ENCODE results near the gene CDK13.
A peak's percentile ranks its signal among the peaks of the same experiment; 100 is the strongest.

The CDK13 gene

DNA sequence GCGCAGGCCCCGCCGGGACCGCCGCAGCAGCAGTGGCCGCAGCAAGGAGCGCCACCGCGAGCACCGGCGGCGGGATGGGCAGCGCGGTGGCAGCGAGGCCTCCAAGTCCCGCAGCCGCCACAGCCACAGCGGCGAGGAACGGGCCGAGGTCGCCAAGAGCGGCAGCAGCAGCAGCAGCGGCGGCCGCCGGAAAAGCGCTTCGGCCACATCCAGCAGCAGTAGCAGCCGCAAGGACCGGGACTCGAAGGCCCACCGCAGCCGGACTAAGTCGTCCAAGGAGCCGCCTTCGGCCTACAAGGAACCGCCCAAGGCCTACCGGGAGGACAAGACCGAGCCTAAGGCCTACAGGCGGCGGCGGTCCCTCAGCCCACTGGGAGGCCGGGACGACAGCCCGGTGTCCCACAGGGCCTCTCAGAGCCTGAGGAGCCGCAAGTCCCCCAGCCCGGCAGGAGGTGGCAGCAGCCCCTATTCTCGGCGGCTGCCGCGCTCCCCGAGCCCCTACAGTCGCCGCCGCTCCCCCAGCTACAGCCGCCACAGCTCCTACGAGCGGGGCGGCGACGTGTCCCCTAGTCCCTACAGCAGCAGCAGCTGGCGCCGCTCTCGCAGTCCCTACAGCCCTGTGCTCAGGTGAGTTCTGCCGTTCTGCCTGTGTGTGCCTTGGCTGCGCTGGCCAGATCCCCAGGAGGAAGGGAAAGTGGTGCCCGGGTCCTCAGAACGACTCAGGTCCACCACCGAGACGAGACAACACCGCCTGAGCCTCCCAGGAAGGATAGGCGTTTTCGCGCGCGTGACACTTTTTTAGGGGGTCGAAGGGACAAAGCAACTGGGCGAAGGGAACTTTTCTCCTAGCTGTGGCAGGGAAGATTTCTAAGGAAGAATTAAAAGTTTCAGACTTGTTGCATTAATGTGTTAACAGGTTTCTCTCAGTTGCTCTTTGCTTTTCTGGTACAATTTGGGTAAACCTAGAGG, 1.5 kb downstream of the CDK13 start (continued):
- peak; percentile 66 for TF ChIP-seq ZEB2 (tag by site-specific recombination; IDR thresholded peaks at IDR 0.05)
- no peak for TF ChIP-seq ZNF701 (tag by site-specific recombination; IDR thresholded peaks at IDR 0.05)
- peak; percentile 45; the same call in 1 of the 2 replicates for TF ChIP-seq ZBTB20 (tag by site-specific recombination; IDR thresholded peaks at IDR 0.05)
- TF ChIP-seq SP2 (tag by site-specific recombination; IDR thresholded peaks at IDR 0.05): peak; percentile 73
- TF ChIP-seq ZNF223 (tag by site-specific recombination; IDR thresholded peaks at IDR 0.05): no peak
- TF ChIP-seq GLIS2 (tag by site-specific recombination; IDR thresholded peaks at IDR 0.05): peak; percentile 57
- TF ChIP-seq, protein P1, sequence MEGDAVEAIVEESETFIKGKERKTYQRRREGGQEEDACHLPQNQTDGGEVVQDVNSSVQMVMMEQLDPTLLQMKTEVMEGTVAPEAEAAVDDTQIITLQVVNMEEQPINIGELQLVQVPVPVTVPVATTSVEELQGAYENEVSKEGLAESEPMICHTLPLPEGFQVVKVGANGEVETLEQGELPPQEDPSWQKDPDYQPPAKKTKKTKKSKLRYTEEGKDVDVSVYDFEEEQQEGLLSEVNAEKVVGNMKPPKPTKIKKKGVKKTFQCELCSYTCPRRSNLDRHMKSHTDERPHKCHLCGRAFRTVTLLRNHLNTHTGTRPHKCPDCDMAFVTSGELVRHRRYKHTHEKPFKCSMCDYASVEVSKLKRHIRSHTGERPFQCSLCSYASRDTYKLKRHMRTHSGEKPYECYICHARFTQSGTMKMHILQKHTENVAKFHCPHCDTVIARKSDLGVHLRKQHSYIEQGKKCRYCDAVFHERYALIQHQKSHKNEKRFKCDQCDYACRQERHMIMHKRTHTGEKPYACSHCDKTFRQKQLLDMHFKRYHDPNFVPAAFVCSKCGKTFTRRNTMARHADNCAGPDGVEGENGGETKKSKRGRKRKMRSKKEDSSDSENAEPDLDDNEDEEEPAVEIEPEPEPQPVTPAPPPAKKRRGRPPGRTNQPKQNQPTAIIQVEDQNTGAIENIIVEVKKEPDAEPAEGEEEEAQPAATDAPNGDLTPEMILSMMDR (tag by site-specific recombination; IDR thresholded peaks at IDR 0.05): peak; percentile 75
- no peak for TF ChIP-seq ZNF132 (tag by site-specific recombination; IDR thresholded peaks at IDR 0.05; ENCODE audit: borderline replicate concordance)
- TF ChIP-seq ZNF785 (tag by site-specific recombination; IDR thresholded peaks at IDR 0.05): no peak
- TF ChIP-seq ZNF600 (tag by site-specific recombination; IDR thresholded peaks at IDR 0.05): peak; percentile 62
- TF ChIP-seq, protein P2, sequence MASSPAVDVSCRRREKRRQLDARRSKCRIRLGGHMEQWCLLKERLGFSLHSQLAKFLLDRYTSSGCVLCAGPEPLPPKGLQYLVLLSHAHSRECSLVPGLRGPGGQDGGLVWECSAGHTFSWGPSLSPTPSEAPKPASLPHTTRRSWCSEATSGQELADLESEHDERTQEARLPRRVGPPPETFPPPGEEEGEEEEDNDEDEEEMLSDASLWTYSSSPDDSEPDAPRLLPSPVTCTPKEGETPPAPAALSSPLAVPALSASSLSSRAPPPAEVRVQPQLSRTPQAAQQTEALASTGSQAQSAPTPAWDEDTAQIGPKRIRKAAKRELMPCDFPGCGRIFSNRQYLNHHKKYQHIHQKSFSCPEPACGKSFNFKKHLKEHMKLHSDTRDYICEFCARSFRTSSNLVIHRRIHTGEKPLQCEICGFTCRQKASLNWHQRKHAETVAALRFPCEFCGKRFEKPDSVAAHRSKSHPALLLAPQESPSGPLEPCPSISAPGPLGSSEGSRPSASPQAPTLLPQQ (tag by site-specific recombination; IDR thresholded peaks at IDR 0.05): 0 out of 2 replicates have a peak, but pooled peaks have one; percentile 26
- no peak for TF ChIP-seq ZNF596 (tag by site-specific recombination; IDR thresholded peaks at IDR 0.05)
- TF ChIP-seq, protein P3, sequence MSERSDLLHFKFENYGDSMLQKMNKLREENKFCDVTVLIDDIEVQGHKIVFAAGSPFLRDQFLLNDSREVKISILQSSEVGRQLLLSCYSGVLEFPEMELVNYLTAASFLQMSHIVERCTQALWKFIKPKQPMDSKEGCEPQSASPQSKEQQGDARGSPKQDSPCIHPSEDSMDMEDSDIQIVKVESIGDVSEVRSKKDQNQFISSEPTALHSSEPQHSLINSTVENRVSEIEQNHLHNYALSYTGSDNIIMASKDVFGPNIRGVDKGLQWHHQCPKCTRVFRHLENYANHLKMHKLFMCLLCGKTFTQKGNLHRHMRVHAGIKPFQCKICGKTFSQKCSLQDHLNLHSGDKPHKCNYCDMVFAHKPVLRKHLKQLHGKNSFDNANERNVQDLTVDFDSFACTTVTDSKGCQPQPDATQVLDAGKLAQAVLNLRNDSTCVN (tag by site-specific recombination; optimal IDR thresholded peaks at IDR 0.05): peak; percentile 50
- TF ChIP-seq PRDM1 (tag by site-specific recombination; IDR thresholded peaks at IDR 0.05): no peak
- TF ChIP-seq ZBTB8A (tag by site-specific recombination; IDR thresholded peaks at IDR 0.05): peak; percentile 27
- peak; percentile 41; the same call in 1 of the 2 replicates for TF ChIP-seq ZNF341 (tag by site-specific recombination; IDR thresholded peaks at IDR 0.05; ENCODE audit: low read depth)
- TF ChIP-seq, protein P4, sequence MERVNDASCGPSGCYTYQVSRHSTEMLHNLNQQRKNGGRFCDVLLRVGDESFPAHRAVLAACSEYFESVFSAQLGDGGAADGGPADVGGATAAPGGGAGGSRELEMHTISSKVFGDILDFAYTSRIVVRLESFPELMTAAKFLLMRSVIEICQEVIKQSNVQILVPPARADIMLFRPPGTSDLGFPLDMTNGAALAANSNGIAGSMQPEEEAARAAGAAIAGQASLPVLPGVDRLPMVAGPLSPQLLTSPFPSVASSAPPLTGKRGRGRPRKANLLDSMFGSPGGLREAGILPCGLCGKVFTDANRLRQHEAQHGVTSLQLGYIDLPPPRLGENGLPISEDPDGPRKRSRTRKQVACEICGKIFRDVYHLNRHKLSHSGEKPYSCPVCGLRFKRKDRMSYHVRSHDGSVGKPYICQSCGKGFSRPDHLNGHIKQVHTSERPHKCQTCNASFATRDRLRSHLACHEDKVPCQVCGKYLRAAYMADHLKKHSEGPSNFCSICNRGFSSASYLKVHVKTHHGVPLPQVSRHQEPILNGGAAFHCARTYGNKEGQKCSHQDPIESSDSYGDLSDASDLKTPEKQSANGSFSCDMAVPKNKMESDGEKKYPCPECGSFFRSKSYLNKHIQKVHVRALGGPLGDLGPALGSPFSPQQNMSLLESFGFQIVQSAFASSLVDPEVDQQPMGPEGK (tag by site-specific recombination; IDR thresholded peaks at IDR 0.05): peak; percentile 53; the same call in 1 of the 2 replicates
- peak; percentile 83 for TF ChIP-seq SCRT1 (tag by site-specific recombination; IDR thresholded peaks at IDR 0.05; ENCODE audit: borderline replicate concordance)
- no peak for TF ChIP-seq KLF7 (tag by site-specific recombination; IDR thresholded peaks at IDR 0.05; ENCODE audit: borderline replicate concordance)
- no peak for TF ChIP-seq ZNF24 (tag by site-specific recombination; IDR thresholded peaks at IDR 0.05)
- peak; percentile 56 for TF ChIP-seq ZIC2 (tag by site-specific recombination; IDR thresholded peaks at IDR 0.05)
- TF ChIP-seq ZNF140 (tag by site-specific recombination; IDR thresholded peaks at IDR 0.05): no peak
- TF ChIP-seq ZNF133 (tag by site-specific recombination; IDR thresholded peaks at IDR 0.05): no peak
- TF ChIP-seq ZSCAN30 (tag by site-specific recombination; IDR thresholded peaks at IDR 0.05): peak; percentile 12; the same call in 1 of the 2 replicates
- TF ChIP-seq, protein P5, sequence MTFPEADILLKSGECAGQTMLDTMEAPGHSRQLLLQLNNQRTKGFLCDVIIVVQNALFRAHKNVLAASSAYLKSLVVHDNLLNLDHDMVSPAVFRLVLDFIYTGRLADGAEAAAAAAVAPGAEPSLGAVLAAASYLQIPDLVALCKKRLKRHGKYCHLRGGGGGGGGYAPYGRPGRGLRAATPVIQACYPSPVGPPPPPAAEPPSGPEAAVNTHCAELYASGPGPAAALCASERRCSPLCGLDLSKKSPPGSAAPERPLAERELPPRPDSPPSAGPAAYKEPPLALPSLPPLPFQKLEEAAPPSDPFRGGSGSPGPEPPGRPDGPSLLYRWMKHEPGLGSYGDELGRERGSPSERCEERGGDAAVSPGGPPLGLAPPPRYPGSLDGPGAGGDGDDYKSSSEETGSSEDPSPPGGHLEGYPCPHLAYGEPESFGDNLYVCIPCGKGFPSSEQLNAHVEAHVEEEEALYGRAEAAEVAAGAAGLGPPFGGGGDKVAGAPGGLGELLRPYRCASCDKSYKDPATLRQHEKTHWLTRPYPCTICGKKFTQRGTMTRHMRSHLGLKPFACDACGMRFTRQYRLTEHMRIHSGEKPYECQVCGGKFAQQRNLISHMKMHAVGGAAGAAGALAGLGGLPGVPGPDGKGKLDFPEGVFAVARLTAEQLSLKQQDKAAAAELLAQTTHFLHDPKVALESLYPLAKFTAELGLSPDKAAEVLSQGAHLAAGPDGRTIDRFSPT (tag by site-specific recombination; IDR thresholded peaks at IDR 0.05): no peak
- TF ChIP-seq ZXDB (tag by site-specific recombination; IDR thresholded peaks at IDR 0.05): 0 out of 2 replicates have a peak, but pooled peaks have one; percentile 14
- no peak for TF ChIP-seq ZNF473 (tag by site-specific recombination; IDR thresholded peaks at IDR 0.05)
- peak; percentile 57; the same call in 1 of the 2 replicates for TF ChIP-seq ZNF76 (tag by site-specific recombination; IDR thresholded peaks at IDR 0.05; ENCODE audit: borderline replicate concordance, low read depth)
- no peak for TF ChIP-seq ZNF10 (tag by site-specific recombination; IDR thresholded peaks at IDR 0.05)
